Panc1 (cell line): Measurements from ENCODE around the gene LY86.

Experiments used
- POLR2AphosphoS5 ChIP-seq: IDR thresholded peaks from 2 replicates; pipeline ENCODE4 v1.6.1; 2012; ENCODE audit warnings: mild to moderate bottlenecking, low read depth, low read length, moderate library complexity
- REST ChIP-seq, 2 experiments: IDR thresholded peaks; 2 replicates each; pipeline ENCODE4 v1.6.1; 2011 to 2012; ENCODE audit warnings: low read depth in 2 of 2, control low read depth in 1 of 2, low read length in 1 of 2, mild to moderate bottlenecking in 1 of 2, moderate library complexity in 1 of 2; ENCODE audit not compliant: insufficient read depth in 1 of 2

- no peak for TF ChIP-seq REST (IDR thresholded peaks at IDR 0.05; ENCODE audit: insufficient read depth in 1 of 2, low read depth in 2 of 2, low read length in 1 of 2)
- no peak for TF ChIP-seq POLR2AphosphoS5
Measured at GRCh38 chr6:6659600-6660327, 71.2 kb downstream of the LY86 start.
